ENCODE measurements around the gene VAMP5.

VAMP5 gene

DNA sequence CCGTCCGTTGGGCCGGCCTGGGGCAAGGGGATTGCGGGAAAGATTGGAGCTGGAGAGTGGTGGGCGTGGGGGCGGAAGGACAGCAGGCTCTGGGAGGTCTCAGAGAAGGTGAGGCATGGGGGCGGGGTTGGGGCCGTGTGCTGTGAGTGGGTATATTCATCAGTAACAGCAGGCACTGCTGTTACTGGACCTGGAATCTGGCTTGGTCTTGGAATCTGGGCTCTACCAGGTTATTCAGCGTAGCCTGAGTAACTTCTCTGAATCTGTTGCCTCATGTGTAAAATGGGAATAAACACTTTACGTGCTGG, 11.7 kb downstream of the VAMP5 start:
- Histone ChIP-seq H2AK5ac (ENCODE audit: low read length, severe bottlenecking) (peak overlapping the region; percentile 18), H3K9ac (ENCODE audit: low read length) (peak overlapping the region; percentile 94), H3K4me1 (ENCODE audit: control insufficient read depth, insufficient read depth, low read depth, low read length) (peaks cover 23% of the 10 kb centered on the region), H2BK12ac (ENCODE audit: low read length in 2 of 2) (peak overlapping the region in 1 of 2 experiments; percentile 31), H2BK120ac (ENCODE audit: low read depth, low read length) (peak overlapping the region; percentile 34), H2BK15ac (ENCODE audit: low read depth, poor library complexity, severe bottlenecking) (no peak overlapping the region), H4K91ac (ENCODE audit: low read length) (no peak overlapping the region), H4K8ac (ENCODE audit: low read length) (peak overlapping the region; percentile 41), H3K27me3 (ENCODE audit: control insufficient read depth in 1 of 2, insufficient read depth in 1 of 2, low read length in 2 of 2) (no peaks in the 10 kb centered on the region), H2BK5ac (ENCODE audit: low read depth, low read length, poor library complexity, severe bottlenecking) (no peak overlapping the region), H3K36me3 (ENCODE audit: control insufficient read depth in 1 of 2, insufficient read depth in 2 of 2, low read depth in 1 of 2, low read length in 2 of 2) (peaks cover 48 to 50% of the 10 kb centered on the region in 2 experiments), H3K14ac (ENCODE audit: low read length in 2 of 2) (peak overlapping the region in 1 of 2 experiments; percentile 95), H3K27ac (ENCODE audit: low read length, poor library complexity, severe bottlenecking) (peak overlapping the region; percentile 81), H3K9me3 (ENCODE audit: control insufficient read depth, low read length) (no peaks in the 10 kb centered on the region), H3K23ac (ENCODE audit: low read length in 2 of 2) (no peak overlapping the region), H3K4ac (ENCODE audit: low read depth in 1 of 2, low read length in 2 of 2) (peak overlapping the region; percentile 37 to 98), H3K4me3 (ENCODE audit: insufficient read depth in 1 of 2, low read depth in 1 of 2, low read length in 2 of 2) (peak overlapping the region; percentile 90 to 92), H2AFZ (ENCODE audit: low read depth, low read length) (no peak overlapping the region), H3K18ac (ENCODE audit: low read depth in 1 of 2, low read length in 2 of 2) (peak overlapping the region; percentile 25 to 95), H3K4me2 (ENCODE audit: low read length, poor library complexity, severe bottlenecking) (peak overlapping the region; percentile 74), H3K79me1 (replicated peaks; ENCODE audit: low read length, poor library complexity, severe bottlenecking) (peaks cover 32% of the 10 kb centered on the region)
- no peak for DNase-seq
- 14% methylated on average over 10 of the region's 10 CpGs for WGBS

DNA sequence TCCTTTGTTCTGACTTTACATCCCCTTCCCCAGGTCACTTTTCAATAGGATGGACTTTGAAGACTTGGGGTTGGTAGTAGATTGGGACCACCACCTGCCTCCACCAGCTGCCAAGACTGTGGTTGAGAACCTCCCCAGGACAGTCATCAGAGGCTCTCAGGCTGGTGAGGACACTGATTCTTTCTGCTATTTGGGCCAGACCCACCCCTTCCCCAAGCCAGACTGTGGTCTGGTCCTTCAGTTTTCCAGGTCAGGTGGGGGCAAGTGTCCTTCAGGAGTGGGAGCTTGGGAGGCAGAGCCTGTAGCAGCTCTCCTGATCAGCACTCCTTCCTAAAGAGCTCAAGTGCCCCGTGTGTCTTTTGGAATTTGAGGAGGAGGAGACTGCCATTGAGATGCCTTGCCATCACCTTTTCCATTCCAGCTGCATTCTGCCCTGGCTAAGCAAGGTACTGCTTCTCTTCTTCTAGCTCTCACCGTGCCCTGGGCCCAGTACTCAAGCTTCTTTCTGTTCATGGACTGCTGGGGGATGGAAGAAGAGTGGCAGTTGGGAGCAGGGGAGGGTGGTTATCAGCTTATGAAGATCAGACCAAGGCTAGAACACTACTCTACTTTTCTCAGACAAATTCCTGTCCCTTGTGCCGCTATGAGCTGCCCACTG, 12.4 kb downstream of the VAMP5 start:
- Histone ChIP-seq H3K4me3 (ENCODE audit: insufficient read depth in 1 of 2, low read depth in 1 of 2, low read length in 2 of 2) (peak overlapping the region in 1 of 2 experiments; percentile 92), H3K18ac (ENCODE audit: low read depth in 1 of 2, low read length in 2 of 2) (no peak overlapping the region), H2BK12ac (ENCODE audit: low read length in 2 of 2) (no peak overlapping the region), H3K79me1 (replicated peaks; ENCODE audit: low read length, poor library complexity, severe bottlenecking) (peaks cover 36% of the 10 kb centered on the region), H3K14ac (ENCODE audit: low read length in 2 of 2) (no peak overlapping the region), H3K9me3 (ENCODE audit: control insufficient read depth, low read length) (no peaks in the 10 kb centered on the region), H3K27me3 (ENCODE audit: control insufficient read depth in 1 of 2, insufficient read depth in 1 of 2, low read length in 2 of 2) (no peaks in the 10 kb centered on the region), H3K27ac (ENCODE audit: low read length, poor library complexity, severe bottlenecking) (no peak overlapping the region), H4K91ac (ENCODE audit: low read length) (no peak overlapping the region), H2AK5ac (ENCODE audit: low read length, severe bottlenecking) (no peak overlapping the region), H3K4ac (ENCODE audit: low read depth in 1 of 2, low read length in 2 of 2) (no peak overlapping the region), H4K8ac (ENCODE audit: low read length) (no peak overlapping the region), H2BK15ac (ENCODE audit: low read depth, poor library complexity, severe bottlenecking) (no peak overlapping the region), H3K9ac (ENCODE audit: low read length) (peak overlapping the region; percentile 94), H2BK120ac (ENCODE audit: low read depth, low read length) (no peak overlapping the region), H3K36me3 (ENCODE audit: control insufficient read depth in 1 of 2, insufficient read depth in 2 of 2, low read depth in 1 of 2, low read length in 2 of 2) (peaks cover 48 to 50% of the 10 kb centered on the region in 2 experiments), H3K4me2 (ENCODE audit: low read length, poor library complexity, severe bottlenecking) (peak overlapping the region; percentile 74), H3K23ac (ENCODE audit: low read length in 2 of 2) (no peak overlapping the region), H2AFZ (ENCODE audit: low read depth, low read length) (no peak overlapping the region), H3K4me1 (ENCODE audit: control insufficient read depth, insufficient read depth, low read depth, low read length) (peaks cover 30% of the 10 kb centered on the region), H2BK5ac (ENCODE audit: low read depth, low read length, poor library complexity, severe bottlenecking) (no peak overlapping the region)
- no peak for DNase-seq
- 65% methylated on average over 2 of the region's 3 CpGs for WGBS

DNA sequence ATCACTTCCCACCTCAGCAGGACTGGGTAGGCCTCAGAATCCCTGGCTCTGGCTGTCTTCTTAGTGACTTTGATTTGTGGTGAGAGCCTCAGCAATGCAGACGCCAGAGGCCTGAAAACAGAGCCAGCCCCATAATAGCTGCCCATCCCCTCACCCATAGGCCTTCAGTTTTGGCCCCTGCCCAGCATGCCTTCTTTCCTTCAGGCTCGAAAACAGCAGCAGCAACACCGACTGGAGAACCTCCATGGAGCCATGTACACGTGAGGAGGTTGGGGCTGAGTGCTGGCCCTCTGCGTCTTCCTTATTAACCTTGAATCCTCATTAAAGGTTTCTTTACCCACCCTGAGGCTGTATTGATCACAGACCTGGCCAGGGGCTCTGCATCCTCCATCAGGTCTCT, 13.0 kb downstream of the VAMP5 start:
- Histone ChIP-seq H3K9ac (ENCODE audit: low read length) (peak overlapping the region; percentile 94), H3K4ac (ENCODE audit: low read depth in 1 of 2, low read length in 2 of 2) (no peak overlapping the region), H3K36me3 (ENCODE audit: control insufficient read depth in 1 of 2, insufficient read depth in 2 of 2, low read depth in 1 of 2, low read length in 2 of 2) (peaks cover 48 to 50% of the 10 kb centered on the region in 2 experiments), H3K27ac (ENCODE audit: low read length, poor library complexity, severe bottlenecking) (no peak overlapping the region), H2BK120ac (ENCODE audit: low read depth, low read length) (no peak overlapping the region), H4K8ac (ENCODE audit: low read length) (no peak overlapping the region), H3K14ac (ENCODE audit: low read length in 2 of 2) (no peak overlapping the region), H2BK15ac (ENCODE audit: low read depth, poor library complexity, severe bottlenecking) (no peak overlapping the region), H3K4me2 (ENCODE audit: low read length, poor library complexity, severe bottlenecking) (no peak overlapping the region), H3K23ac (ENCODE audit: low read length in 2 of 2) (no peak overlapping the region), H2AK5ac (ENCODE audit: low read length, severe bottlenecking) (no peak overlapping the region), H3K18ac (ENCODE audit: low read depth in 1 of 2, low read length in 2 of 2) (no peak overlapping the region), H2BK5ac (ENCODE audit: low read depth, low read length, poor library complexity, severe bottlenecking) (no peak overlapping the region), H3K9me3 (ENCODE audit: control insufficient read depth, low read length) (no peaks in the 10 kb centered on the region), H3K79me1 (replicated peaks; ENCODE audit: low read length, poor library complexity, severe bottlenecking) (peaks cover 40% of the 10 kb centered on the region), H3K27me3 (ENCODE audit: control insufficient read depth in 1 of 2, insufficient read depth in 1 of 2, low read length in 2 of 2) (no peaks in the 10 kb centered on the region), H3K4me3 (ENCODE audit: insufficient read depth in 1 of 2, low read depth in 1 of 2, low read length in 2 of 2) (peak overlapping the region in 1 of 2 experiments; percentile 92), H2BK12ac (ENCODE audit: low read length in 2 of 2) (no peak overlapping the region), H3K4me1 (ENCODE audit: control insufficient read depth, insufficient read depth, low read depth, low read length) (peaks cover 33% of the 10 kb centered on the region), H2AFZ (ENCODE audit: low read depth, low read length) (no peak overlapping the region), H4K91ac (ENCODE audit: low read length) (no peak overlapping the region)
- 83% methylated on average over 5 of the region's 5 CpGs for whole genome bisulfite sequencing
- no peak for DNase-seq

DNA sequence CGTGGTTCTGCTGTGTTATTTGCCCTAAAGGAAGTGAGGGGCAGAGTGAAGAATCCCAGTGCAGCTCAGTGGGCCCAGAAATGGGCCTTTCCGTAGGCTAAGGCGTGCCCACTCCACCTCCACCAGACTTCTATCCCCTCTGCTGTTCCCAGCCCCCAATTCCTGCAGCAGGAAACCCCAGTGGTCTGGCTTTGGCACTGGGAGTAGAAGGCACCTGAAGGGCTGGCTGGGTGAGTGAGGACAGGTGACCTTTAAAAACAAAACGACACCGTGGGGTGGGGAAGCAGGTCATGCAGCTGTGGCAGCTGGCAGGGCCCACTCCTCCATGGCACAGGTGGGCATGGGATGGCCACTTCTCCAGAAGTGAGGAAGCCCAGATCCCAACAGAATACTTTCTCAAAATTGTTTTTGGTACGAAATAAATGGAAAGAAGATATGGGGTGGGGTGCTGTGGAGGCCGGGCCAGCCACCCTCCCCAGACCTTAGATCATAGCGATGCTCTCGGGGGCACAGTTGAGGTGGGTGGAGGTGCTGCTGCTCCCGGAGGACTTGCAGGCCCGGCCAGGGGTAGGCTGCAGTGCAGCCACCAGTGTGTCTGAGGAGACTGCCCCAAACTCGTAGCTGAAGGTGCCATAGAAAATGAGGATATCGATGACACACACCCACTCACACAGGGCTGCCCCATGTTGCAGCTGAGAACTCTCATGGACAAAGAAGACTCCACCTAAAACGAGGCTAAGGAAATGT, 14.5 kb downstream of the VAMP5 start:
- 96% methylated on average over 11 of the region's 14 CpGs for WGBS

More for the DNA sequence above, 14.5 kb downstream of the VAMP5 start:
- Histone ChIP-seq H2AFZ (ENCODE audit: low read depth, low read length) (no peak overlapping the region), H3K4me1 (ENCODE audit: control insufficient read depth, insufficient read depth, low read depth, low read length) (peaks cover 34% of the 10 kb centered on the region), H2AK5ac (ENCODE audit: low read length, severe bottlenecking) (no peak overlapping the region), H3K4ac (ENCODE audit: low read depth in 1 of 2, low read length in 2 of 2) (no peak overlapping the region), H4K8ac (ENCODE audit: low read length) (no peak overlapping the region), H3K4me2 (ENCODE audit: low read length, poor library complexity, severe bottlenecking) (no peak overlapping the region), H2BK12ac (ENCODE audit: low read length in 2 of 2) (no peak overlapping the region), H3K9ac (ENCODE audit: low read length) (no peak overlapping the region), H3K79me1 (replicated peaks; ENCODE audit: low read length, poor library complexity, severe bottlenecking) (peaks cover 40% of the 10 kb centered on the region), H3K23ac (ENCODE audit: low read length in 2 of 2) (no peak overlapping the region), H2BK5ac (ENCODE audit: low read depth, low read length, poor library complexity, severe bottlenecking) (no peak overlapping the region), H3K4me3 (ENCODE audit: insufficient read depth in 1 of 2, low read depth in 1 of 2, low read length in 2 of 2) (no peak overlapping the region), H3K36me3 (ENCODE audit: control insufficient read depth in 1 of 2, insufficient read depth in 2 of 2, low read depth in 1 of 2, low read length in 2 of 2) (peaks cover 42 to 43% of the 10 kb centered on the region in 2 experiments), H3K9me3 (ENCODE audit: control insufficient read depth, low read length) (no peaks in the 10 kb centered on the region), H2BK15ac (ENCODE audit: low read depth, poor library complexity, severe bottlenecking) (no peak overlapping the region), H3K27ac (ENCODE audit: low read length, poor library complexity, severe bottlenecking) (no peak overlapping the region), H3K27me3 (ENCODE audit: control insufficient read depth in 1 of 2, insufficient read depth in 1 of 2, low read length in 2 of 2) (no peaks in the 10 kb centered on the region), H2BK120ac (ENCODE audit: low read depth, low read length) (no peak overlapping the region), H4K91ac (ENCODE audit: low read length) (no peak overlapping the region), H3K14ac (ENCODE audit: low read length in 2 of 2) (no peak overlapping the region), H3K18ac (ENCODE audit: low read depth in 1 of 2, low read length in 2 of 2) (no peak overlapping the region)
- no peak for DNase-seq
